GM18511 (cell line): ENCODE measurements around the gene ATP13A4.

ENCODE experiments used
- ATAC-seq: cut with Tn5 transposase; IDR thresholded peaks from one replicate; pipeline ENCODE4 v1.9.1; 2021; ENCODE audit warnings: mild to moderate bottlenecking, moderate library complexity; ENCODE audit not compliant: unreplicated experiment

Gene ATP13A4

DNA sequence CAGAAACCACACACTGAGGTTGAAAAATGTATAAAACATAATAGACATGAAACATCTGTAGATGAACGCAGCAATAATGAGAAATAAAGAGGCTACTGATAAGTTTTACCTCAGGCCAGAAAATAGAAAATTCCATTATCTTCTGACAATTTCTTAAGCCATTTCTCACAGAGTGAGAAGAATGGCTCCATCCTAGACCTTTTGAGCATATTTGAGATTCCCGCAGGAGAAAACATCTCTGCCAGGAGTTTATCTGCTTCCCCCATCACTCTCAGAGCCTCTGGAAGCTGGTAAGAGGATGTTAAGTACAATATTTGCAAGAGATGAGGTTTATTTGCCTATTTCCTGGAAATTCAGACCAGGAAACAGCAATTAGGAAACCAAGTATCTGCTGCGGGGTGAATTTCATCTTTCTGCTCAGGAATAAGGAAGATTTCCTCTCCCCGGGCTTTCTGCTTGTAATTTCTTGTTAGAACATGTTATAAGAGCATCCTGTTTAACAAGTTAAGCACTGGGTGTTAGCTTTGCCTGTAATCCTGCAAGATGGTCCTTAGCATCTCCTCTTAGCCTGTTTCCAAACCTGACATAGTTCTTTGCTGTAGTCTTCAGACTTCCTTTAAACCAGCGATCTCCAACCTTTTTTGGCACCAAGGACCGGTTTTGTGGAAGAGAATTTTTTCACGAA, 54.8 kb downstream of the ATP13A4 start:
- ATAC-seq: no peak

GRCh38 chr3:193499136-193499770, 55.4 kb downstream of the ATP13A4 start:
- no peak for ATAC-seq

DNA sequence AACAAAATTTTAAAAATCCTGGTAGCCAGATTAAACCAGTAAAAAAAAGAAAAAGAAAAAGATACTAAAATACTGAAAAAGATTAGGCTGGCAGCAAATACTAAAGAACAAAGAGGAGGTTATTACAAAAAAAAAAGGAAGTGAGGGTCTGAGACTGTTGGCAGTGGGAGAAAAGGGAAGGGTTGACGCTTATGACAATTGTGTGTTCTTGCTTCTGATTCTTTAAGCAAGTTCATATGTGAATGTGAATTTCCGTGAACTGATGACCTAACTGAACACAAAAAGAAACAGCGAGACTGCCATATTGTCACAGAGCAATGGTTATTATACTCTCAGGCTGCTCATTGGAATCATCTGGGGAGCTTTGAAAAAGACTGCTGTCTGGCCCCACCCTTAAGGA, 56.5 kb downstream of the ATP13A4 start:
- no peak for ATAC-seq

GRCh38 chr3:193496658-193497057, 58.0 kb downstream of the ATP13A4 start:
- no peak for ATAC-seq

DNA sequence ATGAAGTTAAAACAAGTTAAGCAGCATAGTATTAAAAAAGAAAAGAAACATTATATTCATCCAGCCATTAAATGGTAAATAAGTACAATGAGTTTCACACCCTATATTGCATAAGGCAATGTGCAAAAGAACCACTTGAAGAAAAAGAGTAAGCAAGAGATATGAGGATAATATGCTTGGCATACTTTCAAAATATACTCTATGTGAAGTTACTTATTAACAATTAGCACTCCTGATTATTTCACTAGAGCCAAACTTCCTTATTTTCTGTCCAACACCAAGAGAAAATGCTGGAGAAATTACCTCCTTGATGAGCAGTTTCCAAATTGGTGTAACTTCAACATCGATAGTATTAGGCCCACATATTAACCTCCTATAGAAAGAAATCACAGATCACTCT, 63.7 kb downstream of the ATP13A4 start:
- no peak for ATAC-seq

GRCh38 chr3:193490580-193490979, 64.1 kb downstream of the ATP13A4 start:
- ATAC-seq: no peak

- no peak for ATAC-seq
Measured at GRCh38 chr3:193489949-193490348, 64.7 kb downstream of the ATP13A4 start.

- no peak for ATAC-seq
Measured at GRCh38 chr3:193488741-193489140, 66.0 kb downstream of the ATP13A4 start.

- ATAC-seq: no peak
Measured at GRCh38 chr3:193483988-193484539, 70.6 kb downstream of the ATP13A4 start.

DNA sequence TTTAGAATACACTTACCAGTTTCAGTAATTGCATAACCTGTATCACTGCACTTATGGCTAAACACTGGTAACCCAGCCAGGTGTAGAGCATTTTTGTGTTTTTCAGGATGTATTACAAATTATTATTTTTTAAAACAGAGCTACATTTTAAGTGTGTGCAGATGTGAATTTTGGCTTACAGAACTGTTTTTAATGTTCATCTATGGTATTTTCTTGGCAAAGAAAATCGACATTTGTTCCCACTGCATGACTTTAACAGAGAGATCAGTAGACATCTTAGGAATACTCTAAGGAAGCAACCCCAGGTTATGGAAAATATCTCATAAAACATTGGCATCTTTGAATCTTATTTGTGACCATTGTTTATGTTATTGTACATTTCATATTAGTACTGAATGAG, 73.3 kb downstream of the ATP13A4 start:
- no peak for ATAC-seq

DNA sequence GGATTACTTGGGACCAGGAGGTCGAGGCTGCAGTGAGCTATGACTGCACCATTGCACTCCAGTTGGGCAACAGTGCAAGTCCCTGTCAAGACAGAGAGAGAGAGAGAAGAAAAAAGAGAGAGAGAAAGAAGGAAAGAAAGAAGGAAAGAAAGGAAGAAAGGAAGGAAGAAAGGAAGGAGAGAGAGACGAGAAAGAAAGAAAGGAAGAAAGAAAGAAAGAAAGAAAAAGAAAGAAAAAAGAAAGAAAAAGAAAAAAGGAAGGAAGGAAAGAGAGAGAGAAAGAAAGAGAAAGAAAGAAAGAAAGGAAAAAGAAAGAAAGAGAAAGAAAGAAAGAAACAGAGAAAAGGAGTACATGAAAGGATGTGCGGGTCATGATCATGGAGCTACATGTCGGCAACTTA, 80.2 kb downstream of the ATP13A4 start:
- ATAC-seq: no peak

DNA sequence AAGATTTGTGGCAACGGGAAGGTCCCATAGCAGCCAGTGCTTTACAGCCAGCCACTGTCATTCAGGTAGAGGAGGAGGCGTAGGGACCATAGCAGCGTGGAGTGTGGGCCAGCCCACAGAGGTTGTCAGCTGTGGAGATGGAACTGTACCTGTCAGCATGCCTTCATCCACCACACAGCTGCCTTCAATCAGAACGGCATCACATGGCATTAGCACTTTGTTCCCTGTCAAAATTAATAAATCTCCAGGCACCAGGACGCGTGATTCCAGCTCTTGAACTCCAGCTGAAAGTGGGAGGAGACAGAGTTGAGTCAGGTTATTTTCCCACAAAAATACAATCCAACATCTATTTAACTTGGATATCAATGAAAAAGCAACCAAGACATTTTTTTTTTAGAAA, 84.0 kb downstream of the ATP13A4 start:
- ATAC-seq: no peak

DNA sequence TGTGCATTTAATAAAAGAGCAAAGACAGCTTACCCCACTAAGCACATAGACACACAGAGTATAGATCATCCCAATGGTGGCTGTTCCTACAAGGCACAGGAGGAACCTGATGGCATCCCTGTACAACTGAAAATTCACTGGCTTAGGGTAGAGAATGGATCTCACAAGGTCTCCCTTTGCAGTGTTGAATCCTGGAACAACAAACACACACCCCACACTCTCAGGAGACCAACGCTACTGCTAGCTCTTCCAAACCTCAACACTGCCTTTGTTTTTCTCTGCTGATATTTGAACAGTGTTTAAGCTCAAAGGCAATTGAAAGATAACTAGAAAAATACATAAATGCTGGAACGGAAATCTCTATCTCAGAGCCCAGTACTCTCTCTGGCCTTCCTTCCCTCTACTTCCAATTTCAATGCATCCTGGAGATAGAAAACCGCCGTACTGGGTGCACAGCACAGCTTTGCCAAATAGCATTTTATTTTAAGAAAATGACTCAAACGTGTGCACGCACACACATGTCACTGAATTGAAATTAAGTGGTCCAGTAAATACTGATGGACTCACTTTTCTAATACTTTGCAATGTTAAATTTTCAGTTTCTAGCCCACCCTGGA, 88.6 kb downstream of the ATP13A4 start:
- ATAC-seq: no peak

GRCh38 chr3:193464889-193465288, 89.8 kb downstream of the ATP13A4 start:
- ATAC-seq: no peak

DNA sequence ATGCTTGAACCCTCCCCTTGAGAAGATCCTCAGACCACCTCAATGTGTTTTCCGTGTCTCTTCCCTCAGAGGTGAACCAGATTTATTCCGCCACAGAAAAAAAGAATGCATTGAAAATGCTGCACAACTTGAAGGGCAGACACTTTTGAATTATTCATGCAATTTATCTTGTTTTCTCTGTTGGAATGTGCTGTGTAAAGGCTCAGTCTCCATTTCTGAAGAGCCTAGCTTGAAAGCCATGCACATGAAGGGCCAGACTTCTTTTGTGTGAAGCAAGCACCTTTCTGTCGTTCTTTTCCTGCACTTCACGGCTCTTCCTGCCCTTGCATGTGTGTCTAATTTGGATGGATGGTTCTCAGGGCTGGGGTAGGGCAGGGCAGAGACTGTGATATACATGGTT, 97.2 kb downstream of the ATP13A4 start:
- ATAC-seq: no peak

DNA sequence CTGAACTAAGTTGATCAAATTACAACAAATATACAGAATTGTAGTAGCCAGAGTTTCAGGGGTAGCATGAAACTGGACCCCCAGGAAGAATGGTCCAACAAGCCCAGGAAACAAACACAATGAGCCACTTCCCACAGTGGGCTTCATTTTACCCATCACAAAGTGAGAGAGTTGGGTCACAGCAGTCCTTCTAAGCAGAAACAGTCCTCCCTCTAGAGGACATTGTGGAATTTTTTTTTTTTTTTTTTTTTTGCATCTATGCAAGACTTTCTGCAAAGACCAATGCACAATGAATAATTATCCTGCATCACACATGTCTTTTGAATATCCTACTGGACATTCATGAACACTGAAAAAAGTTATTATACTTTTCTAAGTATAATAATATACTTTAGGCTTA, 102.4 kb downstream of the ATP13A4 start:
- no peak for ATAC-seq

DNA sequence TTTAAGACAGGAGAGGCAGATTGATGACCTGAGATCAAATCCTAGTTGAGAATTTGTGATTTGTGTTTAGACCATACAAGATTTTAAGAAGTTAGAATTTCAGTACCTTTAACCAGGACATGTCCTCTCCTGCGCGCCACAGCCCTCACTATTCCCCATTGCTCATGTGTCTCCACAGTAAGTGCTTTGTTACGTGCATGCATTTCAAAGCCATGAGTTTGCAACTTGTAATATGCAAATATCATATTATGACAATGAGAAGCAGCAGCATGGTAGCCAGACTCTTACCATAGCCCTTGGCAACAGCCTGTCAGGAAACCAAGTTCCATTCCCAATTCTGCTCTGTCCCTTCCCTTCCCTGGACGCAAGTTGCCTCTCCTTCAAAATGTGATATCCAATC, 102.8 kb downstream of the ATP13A4 start:
- no peak for ATAC-seq

DNA sequence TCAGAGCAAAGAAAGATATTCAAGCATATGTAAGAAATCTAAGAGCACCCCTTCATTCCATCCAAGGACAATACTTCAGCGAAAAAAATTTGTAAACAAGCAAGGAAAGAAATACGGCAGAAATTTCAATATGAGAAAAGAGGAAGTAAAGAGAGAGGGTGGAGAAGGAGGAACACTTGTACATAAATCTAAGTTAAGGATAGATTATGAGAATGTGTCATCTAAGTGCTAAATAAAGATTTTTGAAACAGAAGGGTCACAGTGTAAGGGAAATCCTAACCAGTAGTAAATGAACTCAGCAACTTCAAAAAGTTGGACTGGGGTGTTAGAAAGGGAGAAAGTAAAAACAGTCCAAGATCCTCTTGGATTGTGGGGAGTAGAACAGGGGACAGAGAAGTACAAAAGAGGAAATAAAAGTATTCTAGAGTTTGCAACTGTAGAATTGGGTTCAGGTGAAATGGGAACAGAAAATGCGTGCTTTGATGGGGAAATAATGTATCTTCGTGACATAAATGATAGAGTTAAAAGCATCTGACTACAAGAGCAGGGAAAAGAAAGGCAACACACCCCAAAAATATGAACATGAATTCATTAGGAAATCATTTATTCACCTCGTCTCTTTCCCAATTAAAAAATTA, 107.6 kb downstream of the ATP13A4 start:
- ATAC-seq: no peak

DNA sequence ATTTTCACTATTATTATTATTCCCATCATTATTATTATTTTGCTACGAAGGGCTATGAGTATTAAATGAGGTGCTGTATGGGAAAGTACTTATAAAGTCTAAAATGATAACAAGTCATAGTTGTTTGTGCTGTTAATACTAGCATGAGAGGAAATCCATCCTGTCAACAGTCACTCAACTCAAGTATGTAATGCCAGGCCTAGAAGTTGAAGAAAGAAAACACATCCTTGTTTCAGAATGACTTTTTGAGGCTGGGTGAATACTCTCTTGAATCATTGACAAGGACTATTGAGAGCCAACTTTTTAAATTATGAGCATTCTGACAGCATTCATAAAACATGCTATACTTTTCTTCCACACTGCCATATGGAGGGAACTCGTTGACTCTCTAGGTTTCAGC, 115.3 kb downstream of the ATP13A4 start:
- ATAC-seq: no peak

DNA sequence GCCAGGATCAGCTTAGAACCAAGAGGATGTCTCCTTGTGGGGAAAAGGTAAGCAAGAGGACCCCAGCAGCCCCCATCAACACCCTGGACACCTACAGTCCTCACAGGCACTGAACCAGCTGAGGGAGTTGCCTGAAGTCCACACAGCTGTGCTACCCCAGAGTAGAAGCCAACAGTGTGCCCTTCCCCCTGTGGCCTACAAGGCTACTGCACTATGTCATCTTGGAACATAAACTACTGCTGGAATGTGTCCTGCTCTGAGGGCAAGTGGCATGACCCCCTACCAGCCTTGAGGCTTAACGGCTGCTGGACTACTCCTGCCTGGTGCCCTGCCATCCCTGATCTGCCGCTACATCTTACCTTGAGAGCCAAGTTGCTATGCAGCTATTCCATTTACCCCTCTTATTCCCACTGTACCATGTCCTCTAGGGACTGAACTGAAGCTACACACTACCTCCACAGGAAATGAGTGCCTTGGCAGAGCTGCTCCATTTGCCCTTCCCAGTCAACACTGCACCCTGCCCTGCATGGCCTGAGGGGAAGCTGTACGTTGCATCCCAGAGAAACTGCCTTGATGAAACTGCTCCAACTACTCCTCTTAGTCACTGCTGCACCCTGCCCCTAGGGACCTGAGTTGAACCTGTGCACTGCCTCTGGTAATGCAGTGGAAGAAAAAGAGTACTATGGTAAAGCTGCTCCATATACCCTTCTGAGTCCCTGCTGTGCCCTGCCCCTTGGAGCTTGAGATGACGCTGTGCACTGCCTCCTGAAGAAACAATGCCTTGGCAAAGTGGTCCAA, 135.9 kb downstream of the ATP13A4 start:
- no peak for ATAC-seq

GRCh38 chr3:193416629-193417028, 138.1 kb downstream of the ATP13A4 start:
- ATAC-seq: no peak
